ENCODE results near the gene CAP2. TPM values are rescaled to one million over a fixed set of nuclear protein-coding genes. Genes with fewer than 3 reads are reported as not detected.
"Not testable (repeated sequence)": the region's sequence is repeated elsewhere in the genome, so short reads cannot be mapped to it uniquely, and the experiment has no call there.

Gene CAP2
- total RNA-seq, 2 experiments from 2014 or later = not detected

GRCh38 chr6:17577059-17577458, 183.7 kb downstream of the CAP2 start:
- no peak overlapping the region for H3K27ac Mint-ChIP-seq
- peaks cover 24% of the 10 kb centered on the region for H3K27me3 Mint-ChIP-seq
- CTCF ChIA-PET = no interaction called here
- H3K4me3 Mint-ChIP-seq = no peak overlapping the region
- peaks cover 13% of the 10 kb centered on the region for H3K9me3 Mint-ChIP-seq
- H3K4me1 Mint-ChIP-seq = peaks cover 4% of the 10 kb centered on the region
- POLR2A ChIA-PET = no interaction called here
- peaks cover 3% of the 10 kb centered on the region for H3K36me3 Mint-ChIP-seq (ENCODE audit: low read depth)
- DNase-seq = no peak

- Mint-ChIP-seq H3K36me3 (ENCODE audit: low read depth) (peaks cover 3% of the 10 kb centered on the region), H3K9me3 (peaks cover 11% of the 10 kb centered on the region), H3K4me3 (peak overlapping the region; percentile 58), H3K27ac (no peak overlapping the region), H3K27me3 (peaks cover 20% of the 10 kb centered on the region), H3K4me1 (peaks cover 7% of the 10 kb centered on the region)
- CTCF ChIA-PET = interaction anchor here (0.7 to 2.3 kb wide), 5 partner anchors 9 to 425 kb away, joined by 3 to 9 read pairs (median 3); no protein-coding TSS in a partner anchor
- peak; percentile 32 for DNase-seq
- POLR2A ChIA-PET = interaction anchor here (0.6 kb wide), 1 partner anchor 19 kb away, joined by 4 read pairs; the partner anchor contains the start of gene FAM8A1
Observed at GRCh38 chr6:17580518-17581048, 187.2 kb downstream of the CAP2 start.

GRCh38 chr6:17581282-17581681, 187.9 kb downstream of the CAP2 start:
- DNase-seq; POLR2A ChIA-PET; H3K27ac Mint-ChIP-seq; H3K36me3 Mint-ChIP-seq (ENCODE audit: low read depth); H3K4me1 Mint-ChIP-seq: not testable (repeated sequence)
- CTCF ChIA-PET = interaction anchor here (0.8 to 2.3 kb wide), 4 partner anchors 9 to 426 kb away, joined by 3 to 9 read pairs (median 4); no protein-coding TSS in a partner anchor
- Mint-ChIP-seq H3K27me3 (peaks cover 20% of the 10 kb centered on the region), H3K9me3 (peaks cover 11% of the 10 kb centered on the region), H3K4me3 (peak overlapping the region; percentile 34)

GRCh38 chr6:17583811-17584210, 190.4 kb downstream of the CAP2 start:
- peaks cover 10% of the 10 kb centered on the region for H3K27me3 Mint-ChIP-seq
- H3K4me3 Mint-ChIP-seq = no peak overlapping the region
- peaks cover 2% of the 10 kb centered on the region for H3K9me3 Mint-ChIP-seq
- POLR2A ChIA-PET = interaction anchor here (0.8 kb wide), 1 partner anchor 17 kb away, joined by 3 read pairs; no protein-coding TSS in a partner anchor
- CTCF ChIA-PET = interaction anchor here (0.6 to 3.3 kb wide), 14 partner anchors 9 to 427 kb away, joined by 3 to 32 read pairs (median 4); partner anchors contain the start of gene FAM8A1
- DNase-seq = no peak
- peaks cover 3% of the 10 kb centered on the region for H3K36me3 Mint-ChIP-seq (ENCODE audit: low read depth)
- H3K27ac Mint-ChIP-seq = no peak overlapping the region
- peaks cover 7% of the 10 kb centered on the region for H3K4me1 Mint-ChIP-seq

GRCh38 chr6:17584241-17584803, 190.9 kb downstream of the CAP2 start:
- ChIA-PET POLR2A (interaction anchor here (0.8 kb wide), 1 partner anchor 17 kb away, joined by 3 read pairs; no protein-coding TSS in a partner anchor), CTCF (interaction anchor here (0.6 to 3.3 kb wide), 15 partner anchors 8 to 427 kb away, joined by 3 to 32 read pairs (median 3); partner anchors contain the start of gene FAM8A1)
- no peak for DNase-seq
- peaks cover 3% of the 10 kb centered on the region for H3K36me3 Mint-ChIP-seq (ENCODE audit: low read depth)
- no peak overlapping the region for H3K27ac Mint-ChIP-seq
- H3K4me3 Mint-ChIP-seq = no peak overlapping the region
- peaks cover 10% of the 10 kb centered on the region for H3K27me3 Mint-ChIP-seq
- H3K4me1 Mint-ChIP-seq = peaks cover 8% of the 10 kb centered on the region
- peaks cover 2% of the 10 kb centered on the region for H3K9me3 Mint-ChIP-seq

- H3K4me3 Mint-ChIP-seq = no peak overlapping the region
- peaks cover 2% of the 10 kb centered on the region for H3K36me3 Mint-ChIP-seq (ENCODE audit: low read depth)
- POLR2A ChIA-PET = no interaction called here
Observed at GRCh38 chr6:17585766-17586490, 192.5 kb downstream of the CAP2 start.

GRCh38 chr6:17586623-17587022, 193.2 kb downstream of the CAP2 start:
- H3K27ac Mint-ChIP-seq; DNase-seq; POLR2A ChIA-PET; H3K4me3 Mint-ChIP-seq; H3K36me3 Mint-ChIP-seq (ENCODE audit: low read depth); H3K27me3 Mint-ChIP-seq; H3K9me3 Mint-ChIP-seq: not testable (repeated sequence)
- peaks cover 12% of the 10 kb centered on the region for H3K4me1 Mint-ChIP-seq
- CTCF ChIA-PET = interaction anchor here (1.0 to 3.3 kb wide), 2 partner anchors 34 to 217 kb away, joined by 4 to 32 read pairs; no protein-coding TSS in a partner anchor

More at GRCh38 chr6:17585766-17586490, 192.5 kb downstream of the CAP2 start:
- CTCF ChIA-PET = interaction anchor here (0.5 to 3.3 kb wide), 6 partner anchors 35 to 430 kb away, joined by 3 to 32 read pairs (median 4); no protein-coding TSS in a partner anchor
- peaks cover 2% of the 10 kb centered on the region for H3K9me3 Mint-ChIP-seq
- peaks cover 9% of the 10 kb centered on the region for H3K27me3 Mint-ChIP-seq
- H3K27ac Mint-ChIP-seq = no peak overlapping the region
- peaks cover 10% of the 10 kb centered on the region for H3K4me1 Mint-ChIP-seq
- DNase-seq = no peak

- H3K4me3 Mint-ChIP-seq = no peak overlapping the region
- DNase-seq = no peak
- POLR2A ChIA-PET = no interaction called here
- no peaks in the 10 kb centered on the region for H3K36me3 Mint-ChIP-seq (ENCODE audit: low read depth)
- no peak overlapping the region for H3K27ac Mint-ChIP-seq
- no peaks in the 10 kb centered on the region for H3K9me3 Mint-ChIP-seq
- peaks cover 2% of the 10 kb centered on the region for H3K27me3 Mint-ChIP-seq
- CTCF ChIA-PET = no interaction called here
- peaks cover 12% of the 10 kb centered on the region for H3K4me1 Mint-ChIP-seq
Observed at GRCh38 chr6:17588011-17588410, 194.6 kb downstream of the CAP2 start.

- Mint-ChIP-seq H3K4me3 (no peak overlapping the region), H3K27ac (no peak overlapping the region), H3K36me3 (ENCODE audit: low read depth) (no peaks in the 10 kb centered on the region), H3K27me3 (no peaks in the 10 kb centered on the region), H3K4me1 (peaks cover 9% of the 10 kb centered on the region), H3K9me3 (no peaks in the 10 kb centered on the region)
- POLR2A ChIA-PET = interaction anchor here (0.9 to 1.2 kb wide), 2 partner anchors 10 kb away, joined by 3 to 7 read pairs; partner anchors contain the start of gene FAM8A1
- DNase-seq = no peak
- CTCF ChIA-PET = interaction anchor here (1.0 to 1.9 kb wide), 2 partner anchors 9 to 214 kb away, joined by 3 to 6 read pairs; no protein-coding TSS in a partner anchor
Observed at GRCh38 chr6:17589406-17590096, 196.2 kb downstream of the CAP2 start.

- H3K4me1 Mint-ChIP-seq = peaks cover 9% of the 10 kb centered on the region
- DNase-seq = no peak
- no peak overlapping the region for H3K4me3 Mint-ChIP-seq
- H3K27me3 Mint-ChIP-seq = peaks cover 2% of the 10 kb centered on the region
- POLR2A ChIA-PET = no interaction called here
- H3K9me3 Mint-ChIP-seq = no peaks in the 10 kb centered on the region
- H3K27ac Mint-ChIP-seq = no peak overlapping the region
- CTCF ChIA-PET = interaction anchor here (1.6 kb wide), 1 partner anchor 111 kb away, joined by 3 read pairs; no protein-coding TSS in a partner anchor
- no peaks in the 10 kb centered on the region for H3K36me3 Mint-ChIP-seq (ENCODE audit: low read depth)
Observed at GRCh38 chr6:17591287-17591686, 197.9 kb downstream of the CAP2 start.

GRCh38 chr6:17593246-17593645, 199.9 kb downstream of the CAP2 start:
- ChIA-PET CTCF (interaction anchor here (1.3 kb wide), 1 partner anchor 9 kb away, joined by 4 read pairs; no protein-coding TSS in a partner anchor), POLR2A (no interaction called here)
- peaks cover 9% of the 10 kb centered on the region for H3K4me1 Mint-ChIP-seq
- H3K36me3 Mint-ChIP-seq (ENCODE audit: low read depth) = no peaks in the 10 kb centered on the region
- DNase-seq = no peak
- H3K27me3 Mint-ChIP-seq = peaks cover 2% of the 10 kb centered on the region
- no peaks in the 10 kb centered on the region for H3K9me3 Mint-ChIP-seq
- H3K4me3 Mint-ChIP-seq = no peak overlapping the region
- no peak overlapping the region for H3K27ac Mint-ChIP-seq

GRCh38 chr6:17596085-17596484, 202.7 kb downstream of the CAP2 start:
- DNase-seq = no peak
- H3K4me3 Mint-ChIP-seq = no peak overlapping the region
- peaks cover 13% of the 10 kb centered on the region for H3K4me1 Mint-ChIP-seq
- H3K27ac Mint-ChIP-seq = no peak overlapping the region
- ChIA-PET CTCF (interaction anchor here (0.6 to 0.9 kb wide), 2 partner anchors 85 to 106 kb away, joined by 3 read pairs; no protein-coding TSS in a partner anchor), POLR2A (interaction anchor here (0.9 kb wide), 1 partner anchor 111 kb away, joined by 3 read pairs; the partner anchor contains the start of gene NUP153)
- H3K9me3 Mint-ChIP-seq = no peaks in the 10 kb centered on the region
- H3K36me3 Mint-ChIP-seq (ENCODE audit: low read depth) = no peaks in the 10 kb centered on the region
- H3K27me3 Mint-ChIP-seq = peaks cover 2% of the 10 kb centered on the region

All from activated CD4-positive, alpha-beta memory T cell treated with anti-CD3 and anti-CD28 coated beads, Interleukin-2, amount 10 ng/mL, durations not matched to agents 7 days and 5 days (primary cell).